ENCODE data around the gene SMIM28.

SMIM28 gene

DNA sequence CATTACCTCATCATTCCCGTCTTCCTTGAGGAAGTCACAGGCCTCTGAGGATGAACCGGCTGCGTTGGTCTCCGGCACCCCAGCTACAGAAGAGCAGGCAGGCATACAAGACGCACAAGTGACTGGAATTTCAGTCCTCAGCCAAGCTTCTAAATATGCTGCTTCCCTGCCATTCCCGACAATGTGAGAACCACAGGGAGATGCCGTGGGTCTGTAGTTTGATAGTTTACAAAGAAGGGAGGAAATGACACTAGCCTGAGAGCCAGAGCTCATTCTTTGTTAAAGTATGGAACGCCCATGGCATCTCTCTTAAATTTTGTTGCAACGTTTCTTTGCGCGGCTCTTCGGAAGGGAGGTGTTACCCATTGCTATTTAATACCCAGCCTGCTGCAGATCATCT is 52.1 kb downstream of the SMIM28 start:
- no peak for DNase-seq (ENCODE audit: low read depth, low spot score)

GRCh38 chr6:138430361-138431145 is 52.8 kb downstream of the SMIM28 start:
- no peak for DNase-seq (ENCODE audit: low read depth, low spot score)

GRCh38 chr6:138431256-138432062 is 53.8 kb downstream of the SMIM28 start:
- DNase-seq (ENCODE audit: low read depth, low spot score) = no peak

GRCh38 chr6:138432063-138432356 is 54.3 kb downstream of the SMIM28 start:
- DNase-seq (ENCODE audit: low read depth, low spot score) = no peak

Data from smooth muscle cell of the brain vasculature (primary cell).